Mammary epithelial cell (primary cell): ENCODE data around the gene SMAD4.

Source experiments
- CTCF ChIP-seq, 2 donors: IDR thresholded peaks in 1 of 2; conservative IDR thresholded peaks in 1 of 2; 2 replicates each; pipeline ENCODE4 v1.5.1; 2011 to 2012; ENCODE audit warnings: inconsistent platforms in 2 of 2, low read length in 2 of 2, mild to moderate bottlenecking in 2 of 2, control low read depth in 1 of 2, low read depth in 1 of 2; ENCODE audit not compliant: insufficient read depth in 1 of 2; ENCODE audit errors: extremely low read depth in 1 of 2
- EZH2 ChIP-seq: IDR thresholded peaks from 2 replicates; pipeline ENCODE4 v1.6.1; 2012; ENCODE audit warnings: low read length, inconsistent platforms, borderline replicate concordance

GRCh38 chr18:51100385-51101120 lies 70.5 kb downstream of the SMAD4 start:
- no peak for TF ChIP-seq CTCF (conservative IDR thresholded peaks at IDR 0.05 in 1 of 2, IDR thresholded peaks at IDR 0.05 in 1 of 2; ENCODE audit: extremely low read depth in 1 of 2, insufficient read depth in 1 of 2, low read depth in 1 of 2, low read length in 2 of 2)
- TF ChIP-seq EZH2: no peak
